Measurements from ENCODE around the gene C8A.

C8A gene

DNA sequence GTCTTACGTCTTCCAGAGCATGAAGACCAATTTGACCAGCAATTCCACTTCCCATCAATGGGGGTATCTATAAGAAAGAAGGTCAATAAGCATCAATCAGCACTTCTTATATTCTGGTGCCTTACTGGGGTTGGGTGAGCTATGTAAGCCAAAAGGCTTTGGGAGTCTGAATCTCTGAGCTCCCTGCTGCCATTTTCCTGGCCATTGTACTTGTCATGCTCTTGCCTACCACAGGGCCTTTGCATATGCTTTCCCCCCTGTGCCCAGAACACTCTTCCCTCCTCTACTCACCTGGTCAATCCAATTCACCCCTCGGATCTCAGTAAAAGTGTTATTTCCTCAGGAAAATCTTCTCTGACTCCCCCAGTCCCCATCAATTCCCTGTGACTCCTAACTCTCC, 74.9 kb downstream of the C8A start:
- no peak overlapping the region for H3K4me3 ChIP-seq (ENCODE audit: low read depth in 1 of 2, low read length in 2 of 2)
- H3K27ac ChIP-seq (ENCODE audit: low read length), result no peak overlapping the region

DNA sequence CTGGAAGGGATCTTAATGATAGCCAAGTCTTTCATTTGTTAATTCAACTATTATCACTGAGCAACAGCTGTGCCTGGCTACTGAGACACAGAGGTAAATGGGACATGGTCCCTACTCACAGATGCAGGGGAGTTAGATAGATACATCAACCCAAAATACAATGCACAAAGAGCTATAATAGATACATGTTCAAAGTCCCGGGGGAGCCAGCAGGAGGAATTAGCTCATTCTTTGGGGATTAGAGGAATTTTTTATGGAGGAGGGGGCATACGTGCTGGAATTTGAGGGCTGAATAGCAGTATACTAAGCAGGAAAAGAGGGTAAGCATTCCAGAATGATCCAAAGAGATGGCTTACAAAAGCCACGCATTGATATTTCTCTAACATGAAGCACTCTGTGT, 76.6 kb downstream of the C8A start:
- H3K27ac ChIP-seq (ENCODE audit: low read length), result no peak overlapping the region
- H3K4me3 ChIP-seq (ENCODE audit: low read depth in 1 of 2, low read length in 2 of 2), result no peak overlapping the region
- no peaks in the 10 kb centered on the region for H3K9me3 ChIP-seq (ENCODE audit: control insufficient read depth in 1 of 2, low read length in 2 of 2)
- H3K4me1 ChIP-seq (ENCODE audit: control insufficient read depth in 1 of 2, insufficient read depth in 2 of 2, low read length in 2 of 2), result no peaks in the 10 kb centered on the region
- H3K36me3 ChIP-seq (ENCODE audit: control insufficient read depth in 1 of 2, insufficient read depth in 2 of 2, low read length in 2 of 2), result no peaks in the 10 kb centered on the region
- no peaks in the 10 kb centered on the region for H3K27me3 ChIP-seq (ENCODE audit: low read depth, low read length)

More for the DNA sequence above, 74.9 kb downstream of the C8A start:
- no peaks in the 10 kb centered on the region for H3K27me3 ChIP-seq (ENCODE audit: low read depth, low read length)
- no peaks in the 10 kb centered on the region for H3K4me1 ChIP-seq (ENCODE audit: control insufficient read depth in 1 of 2, insufficient read depth in 2 of 2, low read length in 2 of 2)
- no peaks in the 10 kb centered on the region for H3K36me3 ChIP-seq (ENCODE audit: control insufficient read depth in 1 of 2, insufficient read depth in 2 of 2, low read length in 2 of 2)
- no peaks in the 10 kb centered on the region for H3K9me3 ChIP-seq (ENCODE audit: control insufficient read depth in 1 of 2, low read length in 2 of 2)

DNA sequence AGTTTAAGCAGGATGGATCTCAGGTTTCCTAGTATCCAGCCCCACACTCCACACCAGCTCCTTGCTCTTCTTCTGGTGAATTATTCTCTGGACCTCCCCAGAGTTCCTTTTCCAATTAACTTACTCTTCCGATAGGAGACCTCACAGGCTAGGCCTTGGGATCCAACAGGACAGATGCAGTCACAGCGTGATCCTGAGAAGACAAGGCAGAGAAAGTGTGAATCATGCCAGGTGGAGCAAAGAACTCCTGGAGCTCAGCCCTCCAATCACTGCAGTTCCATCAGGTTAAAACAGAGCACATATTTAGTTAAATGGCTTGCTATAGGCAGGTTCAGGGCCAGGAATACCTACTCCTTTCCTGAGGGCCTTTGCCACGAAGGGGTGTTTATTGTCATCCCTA, 77.1 kb downstream of the C8A start:
- no peaks in the 10 kb centered on the region for H3K27me3 ChIP-seq (ENCODE audit: low read depth, low read length)
- no peaks in the 10 kb centered on the region for H3K9me3 ChIP-seq (ENCODE audit: control insufficient read depth in 1 of 2, low read length in 2 of 2)
- no peak overlapping the region for H3K4me3 ChIP-seq (ENCODE audit: low read depth in 1 of 2, low read length in 2 of 2)
- no peaks in the 10 kb centered on the region for H3K36me3 ChIP-seq (ENCODE audit: control insufficient read depth in 1 of 2, insufficient read depth in 2 of 2, low read length in 2 of 2)
- H3K27ac ChIP-seq (ENCODE audit: low read length), result no peak overlapping the region
- H3K4me1 ChIP-seq (ENCODE audit: control insufficient read depth in 1 of 2, insufficient read depth in 2 of 2, low read length in 2 of 2), result no peaks in the 10 kb centered on the region

DNA sequence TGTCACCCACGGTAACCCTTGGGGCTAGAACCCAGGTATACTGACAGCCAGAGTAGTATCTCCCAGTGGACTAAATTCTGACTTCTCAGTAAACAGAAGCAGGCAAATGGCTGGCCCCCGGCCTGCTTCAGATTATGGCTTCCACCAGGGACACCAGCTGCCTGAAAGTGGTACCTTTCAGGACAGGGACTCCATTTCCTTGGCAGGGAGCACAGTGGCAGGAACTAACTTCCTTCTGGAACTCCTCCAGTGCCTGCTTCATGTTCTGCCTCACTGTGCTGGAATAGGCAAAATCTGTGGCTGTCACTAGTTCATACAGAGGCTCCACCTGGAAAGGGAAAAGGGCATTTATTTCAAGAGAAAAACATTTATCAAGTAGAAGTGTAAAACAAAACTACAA, 78.6 kb downstream of the C8A start:
- Histone ChIP-seq H3K36me3 (ENCODE audit: control insufficient read depth in 1 of 2, insufficient read depth in 2 of 2, low read length in 2 of 2) (no peaks in the 10 kb centered on the region), H3K27ac (ENCODE audit: low read length) (no peak overlapping the region), H3K4me3 (ENCODE audit: low read depth in 1 of 2, low read length in 2 of 2) (no peak overlapping the region), H3K9me3 (ENCODE audit: control insufficient read depth in 1 of 2, low read length in 2 of 2) (no peaks in the 10 kb centered on the region), H3K27me3 (ENCODE audit: low read depth, low read length) (no peaks in the 10 kb centered on the region), H3K4me1 (ENCODE audit: control insufficient read depth in 1 of 2, insufficient read depth in 2 of 2, low read length in 2 of 2) (no peaks in the 10 kb centered on the region)

GRCh38 chr1:56933606-56934005, 79.0 kb downstream of the C8A start:
- Histone ChIP-seq H3K4me3 (ENCODE audit: low read depth in 1 of 2, low read length in 2 of 2) (no peak overlapping the region), H3K4me1 (ENCODE audit: control insufficient read depth in 1 of 2, insufficient read depth in 2 of 2, low read length in 2 of 2) (no peaks in the 10 kb centered on the region), H3K36me3 (ENCODE audit: control insufficient read depth in 1 of 2, insufficient read depth in 2 of 2, low read length in 2 of 2) (no peaks in the 10 kb centered on the region), H3K9me3 (ENCODE audit: control insufficient read depth in 1 of 2, low read length in 2 of 2) (no peaks in the 10 kb centered on the region), H3K27ac (ENCODE audit: low read length) (no peak overlapping the region), H3K27me3 (ENCODE audit: low read depth, low read length) (no peaks in the 10 kb centered on the region)

- no peak overlapping the region for H3K4me3 ChIP-seq (ENCODE audit: low read depth in 1 of 2, low read length in 2 of 2)
- no peaks in the 10 kb centered on the region for H3K9me3 ChIP-seq (ENCODE audit: control insufficient read depth in 1 of 2, low read length in 2 of 2)
- H3K27me3 ChIP-seq (ENCODE audit: low read depth, low read length), result no peaks in the 10 kb centered on the region
- no peaks in the 10 kb centered on the region for H3K4me1 ChIP-seq (ENCODE audit: control insufficient read depth in 1 of 2, insufficient read depth in 2 of 2, low read length in 2 of 2)
- no peaks in the 10 kb centered on the region for H3K36me3 ChIP-seq (ENCODE audit: control insufficient read depth in 1 of 2, insufficient read depth in 2 of 2, low read length in 2 of 2)
- no peak overlapping the region for H3K27ac ChIP-seq (ENCODE audit: low read length)
Measured at GRCh38 chr1:56934430-56935060, 79.9 kb downstream of the C8A start.

DNA sequence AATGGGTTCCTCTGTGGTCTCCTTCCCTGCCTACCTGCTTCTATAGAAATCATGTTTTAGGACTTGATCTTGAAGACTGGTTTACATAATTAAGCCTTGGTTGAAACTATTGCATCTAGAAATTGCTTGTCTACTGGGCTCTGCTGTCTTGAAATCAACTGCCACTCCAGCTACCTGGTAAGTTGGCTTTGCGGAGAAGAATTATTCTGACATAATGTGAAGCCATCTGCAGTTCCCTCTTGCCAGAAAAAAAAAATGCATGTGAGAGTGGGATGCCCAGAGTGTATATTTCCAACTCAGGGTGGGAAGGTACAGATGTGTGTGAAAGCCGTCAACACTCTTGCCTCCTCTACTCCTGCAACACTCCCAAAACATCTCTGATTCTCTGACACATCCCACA, 84.0 kb downstream of the C8A start:
- Histone ChIP-seq H3K27me3 (ENCODE audit: low read depth, low read length) (no peaks in the 10 kb centered on the region), H3K36me3 (ENCODE audit: control insufficient read depth in 1 of 2, insufficient read depth in 2 of 2, low read length in 2 of 2) (no peaks in the 10 kb centered on the region), H3K4me1 (ENCODE audit: control insufficient read depth in 1 of 2, insufficient read depth in 2 of 2, low read length in 2 of 2) (no peaks in the 10 kb centered on the region), H3K4me3 (ENCODE audit: low read depth in 1 of 2, low read length in 2 of 2) (no peak overlapping the region), H3K9me3 (ENCODE audit: control insufficient read depth in 1 of 2, low read length in 2 of 2) (no peaks in the 10 kb centered on the region), H3K27ac (ENCODE audit: low read length) (no peak overlapping the region)

GRCh38 chr1:56939209-56939608, 84.6 kb downstream of the C8A start:
- Histone ChIP-seq H3K27me3 (ENCODE audit: low read depth, low read length) (no peaks in the 10 kb centered on the region), H3K9me3 (ENCODE audit: control insufficient read depth in 1 of 2, low read length in 2 of 2) (no peaks in the 10 kb centered on the region), H3K36me3 (ENCODE audit: control insufficient read depth in 1 of 2, insufficient read depth in 2 of 2, low read length in 2 of 2) (no peaks in the 10 kb centered on the region), H3K4me3 (ENCODE audit: low read depth in 1 of 2, low read length in 2 of 2) (no peak overlapping the region), H3K4me1 (ENCODE audit: control insufficient read depth in 1 of 2, insufficient read depth in 2 of 2, low read length in 2 of 2) (no peaks in the 10 kb centered on the region), H3K27ac (ENCODE audit: low read length) (no peak overlapping the region)

- no peaks in the 10 kb centered on the region for H3K9me3 ChIP-seq (ENCODE audit: control insufficient read depth in 1 of 2, low read length in 2 of 2)
- no peaks in the 10 kb centered on the region for H3K4me1 ChIP-seq (ENCODE audit: control insufficient read depth in 1 of 2, insufficient read depth in 2 of 2, low read length in 2 of 2)
- H3K27me3 ChIP-seq (ENCODE audit: low read depth, low read length), result no peaks in the 10 kb centered on the region
- no peak overlapping the region for H3K4me3 ChIP-seq (ENCODE audit: low read depth in 1 of 2, low read length in 2 of 2)
- H3K27ac ChIP-seq (ENCODE audit: low read length), result no peak overlapping the region
- no peaks in the 10 kb centered on the region for H3K36me3 ChIP-seq (ENCODE audit: control insufficient read depth in 1 of 2, insufficient read depth in 2 of 2, low read length in 2 of 2)
Measured at GRCh38 chr1:56940039-56940438, 85.4 kb downstream of the C8A start.

GRCh38 chr1:56948403-56949023, 93.9 kb downstream of the C8A start:
- Histone ChIP-seq H3K9me3 (ENCODE audit: control insufficient read depth in 1 of 2, low read length in 2 of 2) (no peaks in the 10 kb centered on the region), H3K4me3 (ENCODE audit: low read depth in 1 of 2, low read length in 2 of 2) (no peak overlapping the region), H3K27me3 (ENCODE audit: low read depth, low read length) (no peaks in the 10 kb centered on the region), H3K4me1 (ENCODE audit: control insufficient read depth in 1 of 2, insufficient read depth in 2 of 2, low read length in 2 of 2) (no peaks in the 10 kb centered on the region), H3K36me3 (ENCODE audit: control insufficient read depth in 1 of 2, insufficient read depth in 2 of 2, low read length in 2 of 2) (no peaks in the 10 kb centered on the region), H3K27ac (ENCODE audit: low read length) (no peak overlapping the region)

DNA sequence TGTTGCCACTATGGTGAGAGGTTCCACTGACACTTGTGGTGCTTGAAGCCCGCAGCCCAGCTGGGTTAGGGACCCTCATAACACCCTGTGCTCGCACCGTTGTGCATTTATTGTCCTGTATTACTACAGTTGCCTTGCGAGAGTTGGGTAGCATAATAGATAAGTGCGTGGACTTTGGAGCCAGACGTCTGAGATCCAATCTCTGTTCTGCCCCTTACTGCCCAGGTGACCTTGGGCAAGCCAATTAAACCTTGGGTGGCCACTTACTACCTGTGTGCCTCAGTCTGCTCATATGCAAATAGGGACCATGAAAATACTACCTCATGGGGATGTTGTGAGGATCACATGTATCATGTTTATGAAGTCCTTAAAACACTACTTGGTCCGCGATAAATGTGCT, 97.9 kb downstream of the C8A start:
- H3K27me3 ChIP-seq (ENCODE audit: low read depth, low read length), result no peaks in the 10 kb centered on the region
- no peak overlapping the region for H3K27ac ChIP-seq (ENCODE audit: low read length)
- H3K4me1 ChIP-seq (ENCODE audit: control insufficient read depth in 1 of 2, insufficient read depth in 2 of 2, low read length in 2 of 2), result no peaks in the 10 kb centered on the region
- no peaks in the 10 kb centered on the region for H3K36me3 ChIP-seq (ENCODE audit: control insufficient read depth in 1 of 2, insufficient read depth in 2 of 2, low read length in 2 of 2)
- no peak overlapping the region for H3K4me3 ChIP-seq (ENCODE audit: low read depth in 1 of 2, low read length in 2 of 2)
- no peaks in the 10 kb centered on the region for H3K9me3 ChIP-seq (ENCODE audit: control insufficient read depth in 1 of 2, low read length in 2 of 2)

DNA sequence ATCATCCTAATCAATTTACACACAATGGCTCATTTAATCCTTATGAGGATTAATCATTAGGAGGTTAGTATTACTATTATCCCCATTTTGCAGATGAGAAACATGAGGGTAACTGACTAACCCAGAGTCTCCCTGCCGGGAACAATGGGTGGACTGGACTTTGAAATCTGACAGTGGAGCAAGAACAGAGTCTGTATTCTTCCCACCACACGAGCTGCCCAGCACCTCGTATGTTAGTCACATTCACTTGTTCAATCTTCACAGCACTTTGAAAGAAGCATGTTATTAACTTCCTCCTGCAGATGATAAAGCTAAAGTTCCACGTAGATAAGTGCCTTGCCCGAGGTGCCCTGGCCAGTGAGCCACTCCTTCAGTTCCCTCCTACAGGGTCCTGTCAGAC, 98.8 kb downstream of the C8A start:
- Histone ChIP-seq H3K4me1 (ENCODE audit: control insufficient read depth in 1 of 2, insufficient read depth in 2 of 2, low read length in 2 of 2) (no peaks in the 10 kb centered on the region), H3K27me3 (ENCODE audit: low read depth, low read length) (no peaks in the 10 kb centered on the region), H3K4me3 (ENCODE audit: low read depth in 1 of 2, low read length in 2 of 2) (no peak overlapping the region), H3K27ac (ENCODE audit: low read length) (no peak overlapping the region), H3K36me3 (ENCODE audit: control insufficient read depth in 1 of 2, insufficient read depth in 2 of 2, low read length in 2 of 2) (no peaks in the 10 kb centered on the region), H3K9me3 (ENCODE audit: control insufficient read depth in 1 of 2, low read length in 2 of 2) (no peaks in the 10 kb centered on the region)
